HL-60/S4 treated with phorbol 12-myristate 13-acetate at 8.2 ng/mL for 4 days and 3 days (cell line): ENCODE results near the gene CAMKMT.

Experiments
- in situ Hi-C: fragments of 300-500 bp; cut with MboI; formaldehyde crosslinking; loops from 2 replicates; pipeline ENCODE4 v1.15.0; 2022; ENCODE audit warnings: low sequenced_read_pairs

Gene CAMKMT

DNA sequence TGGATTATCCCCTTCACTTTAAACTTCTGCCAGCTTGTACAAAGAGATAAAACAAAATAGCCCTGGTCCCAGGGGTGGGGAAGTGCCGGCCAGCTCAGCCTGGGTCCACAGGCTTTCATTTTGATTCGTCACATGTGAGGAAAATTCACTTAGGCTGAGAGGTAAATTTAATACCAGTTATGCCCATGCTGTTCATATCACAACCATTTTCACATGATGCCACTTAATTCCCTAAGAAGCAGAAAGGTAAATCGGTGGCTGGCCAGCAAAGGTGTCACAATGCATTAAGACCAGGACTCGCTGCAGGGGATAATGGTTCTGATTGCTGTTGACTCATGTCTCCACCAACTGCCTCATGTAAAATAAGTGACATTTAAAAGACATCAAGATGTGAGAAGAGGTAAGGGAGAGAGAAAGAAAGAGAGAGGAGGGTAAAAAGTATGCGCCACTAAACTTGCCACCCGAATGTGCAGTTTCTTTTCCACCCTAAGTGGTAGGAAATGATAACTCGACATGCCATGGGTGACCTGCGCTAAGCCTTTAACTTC is 318.8 kb downstream of the CAMKMT start:
- in situ Hi-C loops = no loop called here

DNA sequence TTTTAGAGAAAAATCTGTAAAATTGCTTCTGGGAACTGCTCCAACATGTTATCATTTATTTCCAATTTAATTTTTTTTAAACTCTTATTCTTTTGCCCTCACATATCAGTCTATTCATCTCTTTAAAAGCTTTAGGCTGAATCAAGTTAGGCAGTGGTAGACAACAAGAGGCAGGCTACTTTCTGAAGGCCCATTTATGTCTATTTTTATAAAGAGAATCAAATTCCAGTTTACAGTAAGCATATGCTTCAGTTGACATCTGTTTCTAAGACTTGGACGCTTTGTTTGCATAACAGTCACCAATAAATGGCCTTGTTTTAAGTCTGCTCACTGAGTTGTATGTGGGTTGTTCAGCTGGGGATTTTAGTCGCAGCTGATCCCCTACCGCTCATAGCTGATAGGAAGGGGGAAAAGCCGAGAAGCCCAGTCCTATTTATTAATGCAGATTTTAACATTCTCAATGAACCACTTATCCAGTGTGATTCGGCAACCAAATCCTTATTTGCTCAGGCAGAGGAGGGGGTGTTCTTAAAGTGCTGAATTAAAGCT is 319.3 kb downstream of the CAMKMT start:
- in situ Hi-C loops = no loop called here

DNA sequence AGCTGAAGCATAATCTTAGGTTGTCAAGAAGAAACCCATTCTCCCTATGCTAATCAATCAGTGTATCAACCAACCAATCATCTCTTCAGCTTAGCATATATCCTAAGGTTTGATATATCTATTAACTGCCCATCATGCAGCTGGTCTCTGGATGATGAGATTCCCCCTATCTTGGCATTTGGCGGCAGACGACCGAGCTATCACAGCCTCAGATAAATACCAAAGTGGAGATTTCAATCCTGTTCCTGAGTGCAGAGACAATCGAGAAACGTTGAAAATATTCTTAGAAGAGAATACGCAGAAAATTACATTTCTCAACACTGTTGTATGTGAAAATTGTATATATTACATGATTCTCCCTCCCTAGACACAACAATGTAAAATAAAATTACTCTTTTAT is 320.7 kb downstream of the CAMKMT start:
- in situ Hi-C loops = no loop called here

DNA sequence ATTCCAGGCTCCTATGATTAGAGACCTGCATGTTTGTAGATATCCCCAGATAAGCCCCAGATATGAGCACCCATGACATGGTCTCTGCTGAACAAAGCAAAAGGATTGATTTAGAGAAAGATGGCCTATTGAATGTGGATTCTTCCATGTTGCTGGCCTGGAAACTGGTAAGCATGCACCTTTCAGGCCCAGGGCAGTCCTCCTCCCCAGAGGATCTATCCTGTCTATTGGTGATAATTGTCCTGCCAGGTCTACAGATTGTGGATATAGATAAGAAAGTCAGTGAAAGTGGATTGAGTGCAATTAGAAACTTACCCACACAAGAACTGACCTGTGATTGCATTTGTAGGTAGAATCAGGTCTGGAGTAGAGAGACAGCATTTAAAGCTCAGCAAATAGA is 322.8 kb downstream of the CAMKMT start:
- in situ Hi-C loops = no loop called here

DNA sequence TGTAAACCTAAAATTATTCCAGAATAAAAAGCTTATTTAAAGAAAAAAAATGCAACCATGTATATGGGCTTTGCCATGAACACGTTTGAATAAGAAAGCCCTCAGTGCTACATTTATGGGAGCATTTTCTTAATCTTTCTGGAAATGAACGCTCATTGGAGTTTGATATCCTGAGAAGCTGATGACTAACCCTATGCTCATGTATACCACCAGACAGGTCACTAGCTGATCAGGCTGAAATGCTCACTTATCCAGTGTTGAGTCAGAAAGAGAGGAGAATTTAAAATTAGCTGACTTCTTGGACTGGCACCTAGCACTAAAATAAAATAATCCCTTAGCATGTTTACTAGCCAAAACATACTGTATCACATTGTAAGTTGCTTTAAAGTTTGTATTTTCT is 324.8 kb downstream of the CAMKMT start:
- in situ Hi-C loops = no loop called here

DNA sequence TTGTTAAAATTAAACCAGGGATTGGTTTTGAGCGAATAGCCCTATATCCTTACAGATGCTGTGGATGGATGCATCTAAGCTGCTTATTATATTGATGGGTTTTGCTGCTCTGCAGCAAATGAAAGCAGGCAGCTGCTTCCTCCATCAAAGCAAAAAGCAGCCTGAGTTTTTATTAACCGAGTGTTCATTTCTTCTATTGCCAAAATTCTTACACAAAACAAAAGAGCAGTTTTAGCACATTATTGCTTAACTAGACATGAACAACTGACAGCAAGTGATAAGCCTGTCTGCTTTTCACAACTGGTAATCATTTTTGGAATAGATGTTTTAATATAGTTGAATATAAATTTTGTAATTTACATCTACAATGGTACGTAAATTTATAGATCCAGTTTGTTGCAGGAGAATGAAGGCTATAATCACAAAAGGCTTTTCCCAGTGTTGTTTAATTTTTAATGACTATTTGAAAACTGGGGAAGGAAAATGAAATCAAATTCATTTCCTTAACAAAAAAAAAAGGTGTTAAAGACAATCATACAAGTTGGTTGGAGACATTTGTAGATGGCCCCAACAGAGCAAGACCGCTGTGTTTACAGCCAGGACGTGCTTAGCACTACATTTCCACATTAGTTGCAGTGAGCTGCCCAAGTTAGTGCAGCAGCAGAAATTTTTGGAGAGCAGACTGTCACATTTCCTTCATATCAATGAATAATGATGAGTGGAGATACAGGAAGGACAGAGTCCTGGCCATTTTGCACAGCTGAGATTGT is 326.1 kb downstream of the CAMKMT start:
- in situ Hi-C loops = no loop called here

DNA sequence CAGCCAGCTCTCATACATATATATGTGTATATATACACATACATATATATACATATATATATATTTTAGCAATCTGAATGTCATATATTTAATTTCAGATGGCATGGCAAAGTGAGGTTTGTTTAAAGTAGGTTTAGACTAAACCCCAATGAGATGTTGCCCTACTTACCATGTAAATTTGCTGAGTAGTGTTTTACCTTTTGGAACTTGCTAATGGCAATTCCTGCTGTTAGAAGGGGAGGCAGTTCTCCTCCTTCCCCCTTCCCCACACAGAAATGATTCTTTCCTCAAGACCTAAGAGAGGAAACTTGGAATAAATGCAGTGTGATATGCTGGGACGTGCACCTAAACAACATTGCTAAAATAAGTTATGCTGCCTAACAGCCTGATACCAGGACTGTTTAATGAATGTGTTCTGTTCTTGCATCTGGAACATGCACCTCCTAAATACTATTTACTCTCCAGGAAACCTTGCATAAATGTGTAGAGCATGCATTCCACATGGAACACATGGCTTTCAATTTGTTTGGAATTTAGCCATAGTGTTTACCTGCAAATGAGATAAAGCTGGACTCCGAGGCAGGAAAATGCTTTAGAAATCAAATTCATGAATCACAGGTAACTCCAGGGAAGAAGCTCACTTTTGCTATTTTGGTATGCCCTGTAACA is 326.8 kb downstream of the CAMKMT start:
- in situ Hi-C loops = no loop called here

DNA sequence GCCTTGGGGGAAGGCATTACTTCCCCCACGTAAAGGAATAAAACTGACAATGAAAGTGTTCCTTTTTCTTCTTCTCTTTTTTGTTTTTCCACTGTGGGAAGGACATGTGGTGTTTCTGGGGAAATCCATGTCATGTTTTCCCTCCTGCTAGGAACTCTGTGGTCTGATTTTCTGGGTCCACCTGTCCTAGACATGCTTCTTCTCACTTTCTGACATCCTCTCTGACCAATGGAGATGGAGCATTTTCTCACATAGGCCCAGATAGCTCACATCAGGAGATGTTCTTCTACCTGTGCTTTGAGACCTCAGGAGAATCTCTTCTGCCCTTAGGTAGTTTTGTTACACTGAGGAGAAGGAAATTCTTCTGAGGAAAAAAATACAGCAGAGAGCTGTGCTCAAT is 327.8 kb downstream of the CAMKMT start:
- in situ Hi-C loops = no loop called here

DNA sequence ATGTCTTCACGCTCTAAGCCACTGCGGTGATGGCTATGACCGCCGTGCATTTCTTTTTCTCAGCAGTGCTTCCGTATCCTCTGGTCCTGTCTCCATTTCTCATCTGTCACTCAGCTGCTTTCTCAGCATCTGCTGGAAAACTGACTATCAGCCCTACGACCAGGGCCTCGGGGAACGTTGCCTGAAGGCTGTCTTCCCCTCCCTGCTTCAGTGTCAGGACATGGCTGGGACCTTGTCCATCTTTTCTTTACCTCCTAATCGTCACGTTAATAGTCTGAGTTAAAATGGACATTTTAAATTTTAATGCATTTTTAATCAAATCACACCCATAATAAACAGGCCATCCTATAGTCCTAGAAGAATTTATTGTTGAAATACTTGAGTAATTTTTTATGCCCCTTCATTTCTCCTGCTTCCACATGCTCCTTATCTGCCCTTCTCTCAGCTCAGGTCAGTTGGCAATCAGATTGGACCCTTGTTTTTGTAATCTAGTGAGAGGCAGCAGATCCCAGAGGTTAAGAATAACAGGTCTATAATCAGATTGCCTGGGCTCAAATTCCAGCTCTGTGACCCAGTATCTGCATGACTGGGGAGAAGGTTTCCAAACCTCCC is 329.5 kb downstream of the CAMKMT start:
- in situ Hi-C loops = no loop called here

DNA sequence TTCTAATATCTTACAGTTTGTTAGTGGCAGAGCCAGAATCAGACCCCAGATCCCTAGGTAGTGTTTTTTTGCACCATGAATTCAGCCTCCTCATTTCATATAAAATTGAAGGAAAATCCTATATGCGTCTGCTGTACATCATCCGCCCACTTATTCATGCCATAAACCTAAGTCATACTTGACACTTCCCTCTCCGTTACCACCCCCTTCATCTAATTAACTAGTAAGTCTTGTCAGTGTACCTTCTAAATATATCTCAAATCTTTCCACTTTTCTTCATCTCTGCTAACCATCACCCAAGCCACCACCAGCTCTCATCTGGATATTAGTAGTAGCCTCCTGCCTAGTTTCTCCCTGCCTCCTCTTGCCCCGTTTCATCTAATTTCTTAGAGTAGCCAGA is 331.1 kb downstream of the CAMKMT start:
- in situ Hi-C loops = no loop called here

DNA sequence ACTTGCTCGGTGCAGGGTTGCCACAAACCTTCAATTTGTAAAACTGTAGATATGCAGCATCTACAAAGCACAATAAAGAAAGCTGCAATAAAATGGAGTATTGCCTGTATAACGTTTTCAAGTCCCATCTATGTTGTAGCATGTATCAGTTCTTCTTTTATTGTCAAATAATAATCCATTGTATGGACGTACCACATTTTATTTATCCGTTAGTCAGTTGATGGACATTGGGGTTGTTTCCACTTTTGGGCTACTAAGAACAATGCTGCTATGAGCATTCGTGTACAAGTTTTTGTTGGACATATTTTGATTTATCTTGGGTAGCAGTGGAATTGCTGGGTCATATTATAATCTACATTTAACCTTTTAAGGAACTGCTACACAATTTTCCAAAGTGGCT is 339.1 kb downstream of the CAMKMT start:
- in situ Hi-C loops = no loop called here

DNA sequence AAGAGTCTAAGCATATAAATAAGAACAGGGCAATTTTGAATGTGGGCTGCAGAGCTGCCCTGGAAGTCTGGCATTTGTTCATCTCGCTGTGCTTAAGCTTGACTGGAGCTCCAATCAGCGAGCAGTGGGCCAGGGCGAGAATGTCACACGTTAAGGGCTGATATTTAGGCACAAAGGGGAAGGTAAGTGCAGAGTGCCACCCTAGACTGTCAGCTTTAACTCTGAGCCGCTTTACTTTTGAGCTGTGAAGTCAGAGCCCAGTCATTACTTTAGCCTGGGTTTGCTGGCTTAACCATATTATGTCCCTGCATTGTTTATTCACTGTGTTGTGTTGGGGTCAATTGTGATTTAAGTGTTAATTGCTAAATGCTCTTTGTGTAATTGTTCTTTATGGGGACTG is 343.6 kb downstream of the CAMKMT start:
- in situ Hi-C loops = no loop called here

DNA sequence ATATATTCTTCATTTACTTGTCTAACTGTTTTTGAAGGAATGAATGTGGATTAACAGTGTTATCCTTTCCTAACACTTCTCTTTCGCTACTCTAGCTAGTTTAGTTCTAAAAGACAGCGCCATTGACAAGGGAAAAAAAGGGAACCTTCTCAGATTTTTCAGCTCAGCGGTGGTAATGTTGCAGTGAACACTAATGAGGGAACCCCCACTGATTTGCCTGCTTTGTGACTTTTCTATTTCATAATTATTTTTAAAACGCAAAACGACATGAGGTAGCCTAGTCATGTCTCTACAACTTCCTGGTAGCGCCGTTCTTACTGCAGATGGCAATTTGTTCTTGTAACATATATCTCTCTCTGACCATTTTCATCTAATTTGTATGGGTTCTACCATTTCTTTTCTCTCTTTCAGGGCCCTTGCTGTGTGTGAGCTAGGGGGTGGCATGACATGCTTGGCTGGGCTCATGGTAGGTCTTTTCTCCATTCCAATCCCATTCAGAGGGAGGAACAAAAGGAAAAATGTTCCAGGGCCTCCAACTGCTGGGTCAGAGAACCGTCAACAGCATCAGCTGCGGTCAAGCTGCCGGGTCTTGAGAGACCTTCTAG is 344.2 kb downstream of the CAMKMT start:
- in situ Hi-C loops = no loop called here

DNA sequence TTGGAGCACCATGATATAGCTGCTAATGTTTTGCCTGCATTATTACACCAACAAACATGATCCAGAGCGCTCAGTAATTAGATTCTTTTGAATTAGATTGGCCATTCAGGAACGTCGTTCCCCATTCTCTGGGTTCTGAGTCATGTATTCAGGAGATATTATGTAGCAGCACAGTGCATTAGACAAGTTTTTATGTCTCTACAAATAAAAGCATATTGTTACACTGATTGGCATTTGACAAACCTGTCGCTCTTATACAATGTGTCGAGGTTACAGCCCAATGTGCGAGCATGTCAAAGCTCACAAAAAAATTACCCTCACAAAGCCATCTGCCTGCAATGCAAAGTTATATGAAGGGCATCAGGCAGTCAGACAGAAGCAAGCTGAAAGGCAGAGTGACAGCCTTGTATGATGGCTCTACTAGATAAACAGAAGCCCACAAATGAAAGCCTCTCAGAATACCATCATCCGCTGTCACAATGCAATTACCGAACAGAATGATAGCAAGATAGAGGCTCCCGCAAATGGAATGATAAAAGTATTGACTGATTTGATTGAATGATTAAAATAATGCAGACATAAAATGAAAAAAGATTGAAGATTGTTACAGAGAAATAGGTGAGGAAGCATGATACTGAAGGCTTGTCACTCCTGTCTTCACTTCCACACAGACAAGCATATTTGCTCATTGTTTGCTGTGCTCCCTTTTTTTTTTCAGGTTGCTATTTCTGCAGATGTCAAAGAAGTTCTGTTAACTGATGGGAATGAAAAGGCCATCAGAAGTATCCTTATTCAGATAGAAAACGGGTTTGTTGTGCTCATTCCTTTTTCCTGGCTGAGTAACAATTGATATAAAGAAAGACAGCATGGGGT is 345.2 kb downstream of the CAMKMT start:
- in situ Hi-C loops = no loop called here

DNA sequence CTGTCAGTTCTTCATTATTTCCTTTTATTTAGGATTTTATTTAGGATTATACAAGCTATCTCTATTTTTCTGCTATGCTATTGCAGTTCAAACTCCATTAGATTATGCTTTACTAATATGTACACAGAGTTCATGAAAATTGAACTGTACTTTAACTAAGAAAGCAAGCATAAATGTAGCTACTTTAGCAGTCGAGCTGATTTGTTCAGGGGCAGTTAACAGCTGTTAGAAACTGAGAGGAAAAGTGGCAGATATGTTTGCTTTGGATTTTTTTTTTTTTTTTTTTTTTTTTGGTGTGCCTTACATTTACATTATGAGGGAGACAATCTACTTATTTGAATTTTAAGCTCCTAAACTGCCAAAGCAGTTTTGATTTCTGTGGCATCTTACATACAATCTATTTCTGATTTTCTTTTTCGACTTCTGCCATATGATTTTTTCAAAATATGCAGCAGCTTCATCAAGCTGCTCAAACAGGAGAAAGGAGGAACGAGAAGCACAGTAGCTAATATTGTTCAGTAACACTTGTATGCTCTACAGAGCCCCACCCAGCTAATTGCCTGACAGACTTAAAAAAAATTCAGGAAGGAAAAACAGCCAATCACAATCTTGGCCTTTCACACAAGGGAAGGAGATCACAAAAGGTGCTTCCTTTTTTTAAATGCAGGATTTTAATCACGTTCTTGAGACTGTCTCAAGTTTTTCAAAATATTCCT is 346.4 kb downstream of the CAMKMT start:
- in situ Hi-C loops = no loop called here

DNA sequence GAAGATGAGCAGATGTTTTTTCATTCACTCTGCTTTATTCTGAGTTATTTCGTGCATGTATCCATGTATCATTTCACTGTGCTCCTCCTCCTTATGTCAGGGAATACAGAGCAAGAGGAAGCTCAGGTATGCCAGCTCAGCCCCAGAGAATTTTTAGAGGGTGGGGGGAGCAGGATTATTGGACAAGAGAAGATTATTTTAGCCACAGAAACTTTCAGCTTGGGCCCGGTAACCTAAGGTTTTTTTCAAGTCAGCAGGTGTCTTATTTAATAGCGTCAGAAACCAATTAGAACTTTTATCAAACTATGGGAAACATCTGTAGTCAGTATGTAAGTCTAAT is 346.9 kb downstream of the CAMKMT start:
- in situ Hi-C loops = no loop called here

DNA sequence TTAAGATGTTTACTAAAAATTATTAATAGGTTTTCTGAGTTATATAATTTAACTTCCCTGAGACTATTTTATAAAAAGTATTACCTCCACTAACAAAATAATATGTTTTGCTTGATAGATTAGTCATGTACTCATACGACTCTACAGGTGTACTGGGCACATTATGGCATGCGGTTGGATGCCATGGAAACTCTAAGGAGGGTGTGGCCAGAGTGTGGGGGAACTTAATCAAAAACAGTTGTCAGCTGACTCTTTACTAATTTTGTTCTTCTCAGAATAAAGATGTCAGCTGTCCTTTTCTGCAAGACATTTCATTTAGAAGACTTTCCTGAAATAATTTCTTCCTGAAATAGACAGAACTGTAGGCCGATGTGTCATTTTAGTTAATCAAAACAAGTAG is 351.4 kb downstream of the CAMKMT start:
- in situ Hi-C loops = no loop called here

DNA sequence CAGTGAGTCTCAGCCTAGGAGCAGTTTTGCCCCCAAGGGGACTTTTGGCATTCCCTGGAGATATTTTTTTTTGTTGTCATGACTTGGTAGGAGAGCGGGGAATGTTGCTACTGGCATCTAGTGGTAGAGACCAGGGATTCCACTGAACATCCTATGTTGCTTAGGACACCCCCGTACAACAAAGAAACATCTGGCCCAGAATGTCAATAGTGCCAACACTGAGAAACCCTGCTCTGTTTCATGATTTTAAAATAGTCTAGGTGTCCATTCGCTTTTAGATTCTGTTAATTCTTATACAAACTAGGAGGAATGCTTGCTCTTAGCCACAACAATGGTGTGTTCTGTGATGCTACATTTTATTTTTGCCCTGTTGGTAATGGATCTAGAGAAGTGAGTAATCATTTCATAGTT is 353.9 kb downstream of the CAMKMT start:
- in situ Hi-C loops = no loop called here

DNA sequence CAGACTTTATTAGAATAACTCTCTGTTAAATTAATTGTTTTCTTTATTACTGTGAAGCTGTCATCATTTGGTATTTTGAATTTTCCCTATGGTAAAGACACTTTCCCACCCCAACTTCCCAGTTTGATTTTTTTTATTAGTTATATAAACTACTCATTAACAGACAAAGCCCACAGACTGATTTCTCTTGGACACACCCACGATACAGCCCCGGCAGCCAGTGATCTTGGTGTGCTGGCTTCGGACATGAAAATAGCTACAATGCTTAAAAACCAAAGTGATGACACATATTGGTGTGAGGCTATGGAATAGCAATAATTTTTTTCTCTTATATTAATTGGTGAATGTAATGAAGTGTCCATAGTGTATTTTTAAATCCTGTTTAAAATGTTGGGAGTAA is 354.4 kb downstream of the CAMKMT start:
- in situ Hi-C loops = no loop called here

DNA sequence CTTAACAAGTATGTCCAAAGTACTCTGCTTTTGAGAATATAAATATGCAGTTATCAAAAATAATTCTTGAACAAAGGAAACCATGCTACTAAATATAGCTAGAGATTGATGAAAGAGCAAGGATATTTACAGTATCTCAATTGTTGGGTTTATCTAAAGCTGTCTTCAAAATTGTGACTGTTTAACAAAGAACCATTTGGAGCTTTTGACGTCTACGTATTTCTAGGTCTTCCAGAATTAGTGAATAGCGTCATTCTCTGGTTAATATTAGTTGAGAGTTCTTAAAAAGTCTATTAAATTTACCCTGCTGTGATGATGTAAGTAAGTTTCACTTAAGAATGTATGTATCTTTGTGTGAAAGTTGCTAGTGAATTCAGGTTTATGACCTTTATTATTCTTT is 356.7 kb downstream of the CAMKMT start:
- in situ Hi-C loops = no loop called here
